ENCODE data around the gene C19orf33. TPM values are rescaled to one million over a fixed set of nuclear protein-coding genes. Genes with fewer than 3 reads are reported as not detected.
A peak's percentile ranks its signal among the peaks of the same experiment; 100 is the strongest.

Gene C19orf33
- total and polyA plus RNA-seq, 9 of the 15 experiments (the other 6 are each of a cell fraction or from before 2014, with no cell fraction given) = 3.2 TPM; not detected in 8

- POLR2A ChIA-PET = interaction anchor here (0.9 kb wide), 1 partner anchor 9 kb away, joined by 3 read pairs; no protein-coding TSS in a partner anchor
Measured at GRCh38 chr19:38289955-38290354, 14.1 kb upstream of the C19orf33 start.

More at GRCh38 chr19:38289955-38290354, 14.1 kb upstream of the C19orf33 start:
- Histone ChIP-seq H3K27me3 (ENCODE audit: control insufficient read depth in 2 of 2, insufficient read depth in 2 of 2, low read length in 2 of 2) (no peaks in the 10 kb centered on the region), H2AFZ (ENCODE audit: low read depth, low read length) (no peak overlapping the region), H3K4me2 (ENCODE audit: insufficient read depth, low read length) (no peak overlapping the region), H3K4me3 (no peak overlapping the region), H3K9me3 (replicated peaks; ENCODE audit: control insufficient read depth, insufficient read depth, low read depth, low read length) (no peaks in the 10 kb centered on the region), H4K20me1 (replicated peaks; ENCODE audit: control insufficient read depth, insufficient read depth, low read length) (no peaks in the 10 kb centered on the region), H3K27ac (ENCODE audit: extremely low read depth, low read depth, low read length) (no peak overlapping the region), H3K4me1 (replicated peaks in 1 of 2; ENCODE audit: control insufficient read depth in 2 of 2, insufficient read depth in 2 of 2, low read length in 2 of 2) (peaks cover 0 to 30% of the 10 kb centered on the region in 2 experiments; a peak in 3 of 5 replicates), H3K79me2 (ENCODE audit: control insufficient read depth, insufficient read depth, low read length) (no peaks in the 10 kb centered on the region), H3K9me1 (ENCODE audit: control insufficient read depth, insufficient read depth, low read length) (no peaks in the 10 kb centered on the region), H3K9ac (ENCODE audit: insufficient read depth in 1 of 2, low read depth in 2 of 2, low read length in 2 of 2) (no peak overlapping the region), H3K36me3 (ENCODE audit: control insufficient read depth, insufficient read depth, low read length) (no peaks in the 10 kb centered on the region)
- CTCF ChIA-PET (ENCODE audit: low intra/inter-chr PET ratio) = no interaction called here
- intact Hi-C loops (cut with micrococcal nuclease) = no loop called here
- ATAC-seq = no peak
- in situ Hi-C loops (cut with MboI) = no loop called here
- WGBS (ENCODE audit: insufficient coverage, low coverage, missing lambda C conversion rate) = 84% methylated on average over 14 of the region's 15 CpGs
- TF ChIP-seq, protein P1, sequence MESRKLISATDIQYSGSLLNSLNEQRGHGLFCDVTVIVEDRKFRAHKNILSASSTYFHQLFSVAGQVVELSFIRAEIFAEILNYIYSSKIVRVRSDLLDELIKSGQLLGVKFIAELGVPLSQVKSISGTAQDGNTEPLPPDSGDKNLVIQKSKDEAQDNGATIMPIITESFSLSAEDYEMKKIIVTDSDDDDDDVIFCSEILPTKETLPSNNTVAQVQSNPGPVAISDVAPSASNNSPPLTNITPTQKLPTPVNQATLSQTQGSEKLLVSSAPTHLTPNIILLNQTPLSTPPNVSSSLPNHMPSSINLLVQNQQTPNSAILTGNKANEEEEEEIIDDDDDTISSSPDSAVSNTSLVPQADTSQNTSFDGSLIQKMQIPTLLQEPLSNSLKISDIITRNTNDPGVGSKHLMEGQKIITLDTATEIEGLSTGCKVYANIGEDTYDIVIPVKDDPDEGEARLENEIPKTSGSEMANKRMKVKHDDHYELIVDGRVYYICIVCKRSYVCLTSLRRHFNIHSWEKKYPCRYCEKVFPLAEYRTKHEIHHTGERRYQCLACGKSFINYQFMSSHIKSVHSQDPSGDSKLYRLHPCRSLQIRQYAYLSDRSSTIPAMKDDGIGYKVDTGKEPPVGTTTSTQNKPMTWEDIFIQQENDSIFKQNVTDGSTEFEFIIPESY (CRISPR knock-in tag; IDR thresholded peaks at IDR 0.05) = 0 out of 2 replicates have a peak, but pooled peaks have one; percentile 28
- TF ChIP-seq MCM7 (IDR thresholded peaks at IDR 0.05) = no peak
- no peak for DNase-seq (ENCODE audit: extremely low read depth in 1 of 4, low spot score in 3 of 4)
- no TSS peak for BruUV-seq (replicated peaks)
- FAIRE-seq = no peak

All from K562 (cell line).